ENCODE data around the gene GCN1. TPM values are rescaled to one million over a fixed set of nuclear protein-coding genes. Genes with fewer than 3 reads are reported as not detected.

Gene GCN1
- total and polyA plus RNA-seq, 2 experiments from 2014 or later, result 28.2 to 197 TPM

GRCh38 chr12:120144215-120144614 is 50.3 kb downstream of the GCN1 start:
- 98% methylated on average over 11 of the region's 11 CpGs for WGBS (ENCODE audit: low lambda C conversion rate, missing lambda C conversion rate)
- no peak for DNase-seq (ENCODE audit: low spot score)
- Histone ChIP-seq H3K9me2 (replicated peaks; ENCODE audit: insufficient read depth) (no peaks in the 10 kb centered on the region), H4K20me1 (ENCODE audit: insufficient read depth, poor library complexity, severe bottlenecking) (no peaks in the 10 kb centered on the region), H3K4me2 (no peak overlapping the region), H2AFZ (no peak overlapping the region), H3K79me2 (no peaks in the 10 kb centered on the region), H3K4me1 (ENCODE audit: insufficient read depth) (no peaks in the 10 kb centered on the region), H3K4me3 (no peak overlapping the region), H3K36me3 (replicated peaks; ENCODE audit: insufficient read depth, low read depth) (no peaks in the 10 kb centered on the region), H3K27me3 (no peaks in the 10 kb centered on the region), H3K27ac (no peak overlapping the region), H3K9me3 (ENCODE audit: low read depth) (no peaks in the 10 kb centered on the region)
- TF ChIP-seq EZH2 (IDR thresholded peaks at IDR 0.05; ENCODE audit: borderline replicate concordance) (no peak), CTCF (IDR thresholded peaks at IDR 0.05; ENCODE audit: poor library complexity) (no peak), EZH2phosphoT487 (IDR thresholded peaks at IDR 0.05; ENCODE audit: low read depth, severe bottlenecking, unreplicated experiment) (no peak)

DNA sequence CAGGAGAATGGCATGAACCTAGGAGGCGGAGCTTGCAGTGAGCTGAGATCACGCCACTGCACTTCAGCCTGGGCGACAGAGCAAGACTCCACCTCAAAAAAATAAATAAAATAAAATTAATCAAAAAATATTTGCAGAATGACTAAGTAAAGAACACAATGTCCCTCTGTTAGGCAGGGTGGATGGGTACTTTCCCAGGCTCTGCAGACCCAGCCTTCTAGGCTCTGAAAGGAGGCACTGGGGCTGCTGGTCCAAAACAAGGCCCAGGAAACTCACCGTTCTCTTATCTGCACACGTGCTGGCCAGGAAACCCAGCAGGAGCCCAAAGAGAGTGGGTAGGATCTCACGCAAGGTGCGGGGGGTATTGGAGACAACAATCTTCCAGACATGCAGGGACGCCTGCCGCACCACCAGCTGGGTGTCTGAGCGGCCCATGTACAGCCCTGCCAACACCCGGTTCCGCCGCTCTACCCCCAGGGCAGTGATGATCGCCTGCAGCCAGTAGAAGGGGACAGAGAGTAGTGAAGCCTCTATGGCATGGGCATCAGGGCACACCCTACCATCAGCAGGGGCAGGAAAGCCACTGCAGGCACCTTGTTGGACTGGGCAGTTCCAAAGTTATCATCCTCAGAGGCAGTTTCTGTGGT is 52.2 kb downstream of the GCN1 start:
- 96% methylated on average over 14 of the region's 14 CpGs for WGBS (ENCODE audit: low lambda C conversion rate, missing lambda C conversion rate)

GRCh38 chr12:120141336-120141735 is 53.2 kb downstream of the GCN1 start:
- 100% methylated on average over 6 of the region's 6 CpGs for WGBS (ENCODE audit: low lambda C conversion rate, missing lambda C conversion rate)
- H3K79me2 ChIP-seq, result no peaks in the 10 kb centered on the region
- H3K27ac ChIP-seq, result no peak overlapping the region
- no peaks in the 10 kb centered on the region for H3K36me3 ChIP-seq (replicated peaks; ENCODE audit: insufficient read depth, low read depth)
- DNase-seq (ENCODE audit: low spot score), result no peak
- H3K9me2 ChIP-seq (replicated peaks; ENCODE audit: insufficient read depth), result no peaks in the 10 kb centered on the region
- TF ChIP-seq EZH2 (IDR thresholded peaks at IDR 0.05; ENCODE audit: borderline replicate concordance), result no peak
- no peak for TF ChIP-seq CTCF (IDR thresholded peaks at IDR 0.05; ENCODE audit: poor library complexity)
- no peak for TF ChIP-seq EZH2phosphoT487 (IDR thresholded peaks at IDR 0.05; ENCODE audit: low read depth, severe bottlenecking, unreplicated experiment)
- no peaks in the 10 kb centered on the region for H3K27me3 ChIP-seq
- no peaks in the 10 kb centered on the region for H3K4me1 ChIP-seq (ENCODE audit: insufficient read depth)
- H2AFZ ChIP-seq, result no peak overlapping the region
- no peaks in the 10 kb centered on the region for H3K9me3 ChIP-seq (ENCODE audit: low read depth)
- no peak overlapping the region for H3K4me3 ChIP-seq
- H3K4me2 ChIP-seq, result no peak overlapping the region
- H4K20me1 ChIP-seq (ENCODE audit: insufficient read depth, poor library complexity, severe bottlenecking), result no peaks in the 10 kb centered on the region

More for the DNA sequence above, 52.2 kb downstream of the GCN1 start:
- H3K4me3 ChIP-seq, result no peak overlapping the region
- no peaks in the 10 kb centered on the region for H3K79me2 ChIP-seq
- H3K4me1 ChIP-seq (ENCODE audit: insufficient read depth), result no peaks in the 10 kb centered on the region
- H3K27ac ChIP-seq, result no peak overlapping the region
- no peak for TF ChIP-seq EZH2 (IDR thresholded peaks at IDR 0.05; ENCODE audit: borderline replicate concordance)
- no peak for TF ChIP-seq EZH2phosphoT487 (IDR thresholded peaks at IDR 0.05; ENCODE audit: low read depth, severe bottlenecking, unreplicated experiment)
- no peak for TF ChIP-seq CTCF (IDR thresholded peaks at IDR 0.05; ENCODE audit: poor library complexity)
- no peak for DNase-seq (ENCODE audit: low spot score)
- H4K20me1 ChIP-seq (ENCODE audit: insufficient read depth, poor library complexity, severe bottlenecking), result no peaks in the 10 kb centered on the region
- H3K27me3 ChIP-seq, result no peaks in the 10 kb centered on the region
- no peaks in the 10 kb centered on the region for H3K9me3 ChIP-seq (ENCODE audit: low read depth)
- no peak overlapping the region for H2AFZ ChIP-seq
- H3K36me3 ChIP-seq (replicated peaks; ENCODE audit: insufficient read depth, low read depth), result no peaks in the 10 kb centered on the region
- H3K9me2 ChIP-seq (replicated peaks; ENCODE audit: insufficient read depth), result no peaks in the 10 kb centered on the region
- no peak overlapping the region for H3K4me2 ChIP-seq
